GM13976 (cell line): ENCODE data around the gene SLC48A1.

ENCODE experiments used
- DNase-seq: peaks from one replicate; pipeline ENCODE4 v3.0.0; 2012; ENCODE audit warnings: low spot score
- in situ Hi-C: fragments of 300-500 bp; cut with MboI; formaldehyde crosslinking; loops from one replicate; pipeline ENCODE4 v1.12.0; 2022; ENCODE audit warnings: low sequenced_read_pairs, mixed read lengths, inconsistent platforms; ENCODE audit not compliant: unreplicated experiment
- TF ChIP-seq, protein P1 (sequence below): IDR thresholded peaks from 2 replicates; pipeline ENCODE4 v1.5.1; 2012; ENCODE audit warnings: borderline replicate concordance, mild to moderate bottlenecking; ENCODE audit not compliant: insufficient read depth; ENCODE audit errors: extremely low read depth, missing control alignments, control extremely low read depth

Gene SLC48A1

DNA sequence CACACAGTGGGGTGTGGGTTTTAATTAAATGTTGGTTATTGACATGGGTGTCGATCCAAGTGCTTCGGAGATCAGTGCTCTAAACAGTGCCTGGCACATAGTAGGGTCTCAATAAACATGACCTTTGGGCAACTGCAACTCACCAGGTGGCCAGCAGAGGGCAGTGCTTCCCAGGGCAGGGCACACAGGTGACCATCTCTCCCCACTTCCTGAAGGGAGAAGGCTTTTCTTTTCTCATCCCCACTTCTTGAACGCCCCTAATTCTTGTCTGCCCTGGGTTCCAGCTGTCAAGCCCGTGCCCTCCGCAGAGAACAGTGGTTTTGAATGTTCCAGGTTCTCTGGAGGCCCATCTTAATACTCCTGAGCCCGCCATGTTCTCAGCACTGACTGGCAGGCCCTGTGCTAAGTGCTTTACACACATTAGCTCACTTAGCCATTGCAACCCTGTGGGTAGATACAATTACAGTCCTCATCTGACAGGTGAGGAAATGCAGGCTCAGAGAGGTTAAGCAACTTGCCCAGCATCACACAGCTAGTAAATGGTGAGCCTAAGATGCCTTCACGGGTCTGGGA lies 30.7 kb upstream of the SLC48A1 start:
- peak; percentile 72 for DNase-seq
- in situ Hi-C loops: no loop called here
- TF ChIP-seq, protein P1, sequence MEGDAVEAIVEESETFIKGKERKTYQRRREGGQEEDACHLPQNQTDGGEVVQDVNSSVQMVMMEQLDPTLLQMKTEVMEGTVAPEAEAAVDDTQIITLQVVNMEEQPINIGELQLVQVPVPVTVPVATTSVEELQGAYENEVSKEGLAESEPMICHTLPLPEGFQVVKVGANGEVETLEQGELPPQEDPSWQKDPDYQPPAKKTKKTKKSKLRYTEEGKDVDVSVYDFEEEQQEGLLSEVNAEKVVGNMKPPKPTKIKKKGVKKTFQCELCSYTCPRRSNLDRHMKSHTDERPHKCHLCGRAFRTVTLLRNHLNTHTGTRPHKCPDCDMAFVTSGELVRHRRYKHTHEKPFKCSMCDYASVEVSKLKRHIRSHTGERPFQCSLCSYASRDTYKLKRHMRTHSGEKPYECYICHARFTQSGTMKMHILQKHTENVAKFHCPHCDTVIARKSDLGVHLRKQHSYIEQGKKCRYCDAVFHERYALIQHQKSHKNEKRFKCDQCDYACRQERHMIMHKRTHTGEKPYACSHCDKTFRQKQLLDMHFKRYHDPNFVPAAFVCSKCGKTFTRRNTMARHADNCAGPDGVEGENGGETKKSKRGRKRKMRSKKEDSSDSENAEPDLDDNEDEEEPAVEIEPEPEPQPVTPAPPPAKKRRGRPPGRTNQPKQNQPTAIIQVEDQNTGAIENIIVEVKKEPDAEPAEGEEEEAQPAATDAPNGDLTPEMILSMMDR: peak; percentile 86

DNA sequence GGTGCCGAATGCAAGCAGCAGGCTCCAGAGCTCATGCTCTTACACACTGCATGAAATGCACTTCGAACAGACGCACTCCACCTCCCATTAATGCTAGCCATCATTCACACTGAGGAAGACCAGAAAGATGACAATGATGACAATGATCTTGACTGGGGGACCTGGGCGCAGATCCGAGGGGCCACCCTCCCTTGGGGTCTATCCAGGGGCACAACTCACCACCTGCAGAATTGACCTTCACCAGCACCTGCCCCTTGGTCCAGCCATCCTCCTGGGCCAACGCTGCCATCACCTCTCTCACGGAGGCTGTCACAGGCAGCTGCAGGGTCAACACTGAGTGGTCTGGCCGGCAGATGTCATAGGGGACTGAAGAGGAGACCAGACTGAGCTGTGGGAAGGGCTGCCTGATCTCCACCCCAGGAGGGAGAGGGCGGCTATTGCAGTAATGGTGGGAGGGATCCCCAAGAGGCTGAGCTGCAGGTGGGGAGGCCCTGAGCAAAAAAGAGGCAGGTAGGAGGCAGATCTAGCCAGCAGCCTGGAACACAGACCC lies 29.7 kb upstream of the SLC48A1 start:
- in situ Hi-C loops: no loop called here
- no peak for DNase-seq
- TF ChIP-seq, protein P1: no peak

DNA sequence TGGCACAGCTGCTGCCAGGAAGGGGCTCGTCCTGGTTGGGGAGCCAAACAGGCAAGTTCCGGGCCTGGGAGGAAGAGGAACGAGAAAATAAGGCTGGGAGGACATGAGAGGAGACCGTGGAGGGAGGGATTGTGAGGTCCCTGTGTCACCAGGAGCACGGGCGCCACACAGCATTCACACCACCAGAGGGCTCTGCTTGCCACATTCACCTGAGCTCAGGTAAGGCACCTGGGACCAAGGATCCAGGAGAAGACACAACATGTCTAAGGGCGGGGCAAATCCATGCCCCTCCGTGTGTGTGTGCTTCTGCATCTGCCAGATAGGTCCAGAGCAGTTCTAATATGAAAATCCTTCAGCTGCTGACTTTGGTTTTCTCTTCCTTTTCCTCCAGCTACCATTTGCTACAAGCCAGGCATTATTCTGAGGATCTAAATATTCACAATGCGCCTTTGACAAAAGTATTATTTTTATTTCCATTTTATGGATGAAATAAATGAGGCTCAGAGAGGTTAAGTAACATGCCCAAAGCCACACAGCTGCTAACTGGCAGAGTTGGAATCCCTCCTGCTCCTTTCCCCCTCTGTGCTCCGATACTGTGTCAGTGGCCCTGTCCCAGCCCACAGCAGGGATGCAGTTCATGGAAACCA lies 28.9 kb upstream of the SLC48A1 start:
- in situ Hi-C loops: no loop called here
- DNase-seq: peak; percentile 66

DNA sequence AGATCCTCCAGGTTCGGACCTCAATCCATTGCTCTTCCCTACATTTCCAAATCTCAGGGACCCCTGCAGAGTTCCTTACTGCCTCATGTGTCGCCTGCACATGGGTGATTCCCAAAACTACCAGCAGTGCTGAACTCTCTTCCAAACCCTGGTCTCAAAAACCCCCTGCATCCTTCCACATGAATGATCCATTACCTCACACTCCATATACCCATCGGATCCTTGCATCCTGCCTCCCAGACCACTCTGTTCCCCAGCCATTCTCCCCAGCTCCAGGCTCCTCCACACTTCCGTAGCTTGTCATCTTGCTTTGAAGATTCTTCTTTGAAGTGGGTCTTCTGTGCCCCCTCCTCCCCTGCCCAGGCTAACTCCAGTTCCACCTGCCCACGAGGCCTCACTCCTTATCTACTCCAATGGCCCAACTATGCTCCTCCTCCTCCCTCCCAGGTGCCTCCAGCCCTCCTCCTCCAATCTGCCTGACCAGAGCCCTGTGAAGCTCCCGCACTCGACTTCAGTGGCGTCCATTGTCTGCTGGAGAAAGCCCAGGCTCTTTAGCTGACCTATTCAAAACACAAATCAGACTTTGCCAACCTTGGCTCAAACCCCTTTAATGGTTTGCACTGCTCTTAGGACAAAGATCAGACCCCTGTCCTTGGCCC lies 28.1 kb upstream of the SLC48A1 start:
- TF ChIP-seq, protein P1: no peak
- in situ Hi-C loops: no loop called here
- no peak for DNase-seq

More for the DNA sequence above, 28.9 kb upstream of the SLC48A1 start:
- TF ChIP-seq, protein P1: peak; percentile 65

DNA sequence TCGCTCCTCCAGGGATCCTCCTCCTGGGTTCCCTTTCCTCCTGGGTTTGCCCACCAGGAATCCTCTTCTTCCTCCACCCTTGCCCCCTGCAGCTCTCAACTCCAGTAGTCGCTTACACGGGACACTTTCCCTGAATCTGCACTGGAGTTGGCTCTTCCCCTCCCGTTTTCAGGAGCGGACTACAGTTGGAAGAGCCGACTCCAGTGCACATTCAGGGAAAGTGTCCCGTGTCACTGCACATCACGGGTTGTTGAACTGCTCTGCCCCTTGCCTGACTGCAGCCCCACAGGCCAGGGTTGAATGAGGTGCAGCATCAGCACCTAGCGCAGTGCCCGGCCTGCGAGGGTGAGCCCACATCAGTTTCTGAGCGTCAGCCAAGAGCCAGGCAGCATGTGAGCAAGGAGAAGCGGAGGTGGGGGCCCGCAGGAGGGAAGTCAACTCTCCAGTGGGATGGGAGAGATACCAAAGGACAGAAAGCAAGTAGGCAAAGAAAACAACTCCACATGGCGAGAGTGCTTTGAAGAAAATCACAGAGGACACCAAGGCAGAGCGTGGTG lies 27.5 kb upstream of the SLC48A1 start:
- TF ChIP-seq, protein P1: no peak
- in situ Hi-C loops: no loop called here
- no peak for DNase-seq

DNA sequence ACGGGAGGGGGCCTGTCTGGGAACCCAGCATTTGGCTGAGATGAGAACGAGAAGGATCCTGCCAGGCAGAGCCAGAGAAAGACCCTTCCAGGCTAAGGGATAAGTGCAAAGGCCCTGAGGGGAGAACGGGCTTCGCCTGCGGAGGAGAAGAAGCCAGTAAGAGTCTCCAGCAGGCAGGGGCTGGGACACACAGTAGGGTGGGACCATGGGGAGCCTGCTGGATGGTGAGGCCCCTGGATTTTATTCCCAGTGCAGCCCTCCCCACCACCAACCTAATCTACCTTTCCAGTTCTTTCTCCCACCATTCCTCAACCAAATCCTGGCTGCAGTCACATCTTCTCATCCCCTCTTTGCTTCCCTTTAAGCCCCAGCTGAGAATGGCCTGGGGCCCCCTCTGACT lies 27.0 kb upstream of the SLC48A1 start:
- DNase-seq: peak; percentile 25
- in situ Hi-C loops: no loop called here
- TF ChIP-seq, protein P1: no peak
